NCI-H1048 (cell line): ENCODE measurements around the gene UST.
"Not testable (repeated sequence)": the region's sequence is repeated elsewhere in the genome, so short reads cannot be mapped to it uniquely, and the experiment has no call there.

Experiments used
- DNase-seq: peaks from one replicate; lab custom pipeline; 2025; lab: John Stamatoyannopoulos, UW

The UST gene

GRCh38 chr6:148868901-148869300 is 122.1 kb downstream of the UST start:
- DNase-seq, result no peak

- DNase-seq, result no peak
These were observed 122.8 kb downstream of the UST start for GRCh38 chr6:148869585-148869984.

- no peak for DNase-seq
These were observed 126.3 kb downstream of the UST start for GRCh38 chr6:148873154-148873553.

- DNase-seq, result no peak
These were observed 127.0 kb downstream of the UST start for GRCh38 chr6:148873868-148874267.

- DNase-seq, result peak; percentile 65
These were observed 128.0 kb downstream of the UST start for GRCh38 chr6:148874698-148875293.

DNA sequence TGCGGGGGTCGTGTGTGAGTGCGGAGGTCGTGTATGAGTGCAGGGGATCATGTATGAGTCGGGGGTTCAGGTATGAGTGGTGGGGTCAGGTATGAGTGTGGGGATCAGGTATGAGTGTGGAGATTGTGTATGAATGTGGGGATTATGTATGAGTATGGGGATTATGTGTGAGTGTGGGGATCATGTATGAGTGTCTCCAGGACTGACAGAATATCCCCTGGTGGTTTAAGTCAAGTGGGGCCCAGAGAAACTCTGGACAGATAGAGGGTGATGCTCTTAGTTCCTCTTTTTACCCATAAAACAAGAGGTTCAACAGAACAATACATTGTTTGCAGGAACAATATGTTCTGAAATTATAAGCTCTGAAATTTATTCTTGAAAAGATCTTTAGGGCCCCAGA is 131.9 kb downstream of the UST start:
- DNase-seq, result no peak

- not testable (repeated sequence) for DNase-seq
These were observed 133.9 kb downstream of the UST start for GRCh38 chr6:148880742-148881141.

DNA sequence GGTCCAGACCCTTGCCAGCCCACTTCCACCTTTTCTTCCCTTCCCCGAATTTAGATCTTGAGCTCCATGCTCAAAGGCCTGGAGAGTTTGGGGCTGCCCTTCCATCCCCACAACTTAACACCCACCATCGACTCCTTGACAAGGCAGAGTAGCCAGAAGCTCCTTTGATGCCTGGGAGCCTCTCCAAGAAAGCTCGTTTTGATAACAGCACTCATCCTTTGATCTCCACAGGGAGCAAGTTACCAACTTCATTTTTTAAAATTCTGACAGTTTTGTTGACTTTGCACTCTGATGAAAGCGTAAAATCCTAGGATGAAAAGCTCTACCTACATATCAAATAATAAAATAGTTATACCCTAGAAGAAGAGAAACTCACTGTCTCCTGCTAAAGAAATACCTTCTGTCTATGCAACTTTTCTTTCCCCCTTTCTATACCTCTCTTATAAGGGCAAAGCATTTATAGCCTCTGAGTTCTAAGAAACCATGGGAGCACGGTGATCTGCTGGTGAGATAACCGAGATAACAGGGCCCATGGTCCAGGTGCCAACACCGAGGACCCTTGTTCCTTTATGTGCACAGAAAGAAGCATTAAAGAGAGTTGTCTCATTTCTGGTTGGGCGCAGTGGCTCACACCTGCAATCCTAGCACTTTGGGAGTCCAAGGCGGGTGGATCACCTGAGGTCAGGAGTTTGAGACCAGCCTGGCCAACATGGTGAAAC is 134.9 kb downstream of the UST start:
- DNase-seq, result no peak

DNA sequence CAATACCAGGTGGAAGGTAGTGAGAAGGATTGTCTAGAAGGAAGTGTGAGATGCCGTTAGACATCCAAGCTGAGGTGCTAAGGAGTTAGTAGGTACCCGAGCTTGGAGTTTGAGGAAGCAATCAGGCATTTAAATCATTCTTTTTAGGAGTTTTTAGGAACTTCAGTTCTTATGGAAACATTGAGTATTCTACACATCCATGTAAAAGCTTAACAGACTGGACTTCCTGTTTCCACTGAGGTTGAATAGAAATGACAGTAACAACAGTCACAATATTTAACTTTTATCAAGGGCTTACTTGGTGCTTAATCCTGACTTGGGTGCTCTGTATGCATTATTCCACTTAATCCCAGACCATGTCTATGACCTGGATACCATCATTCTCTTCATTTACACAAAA is 136.4 kb downstream of the UST start:
- no peak for DNase-seq

- no peak for DNase-seq
These were observed 137.6 kb downstream of the UST start for GRCh38 chr6:148884461-148884860.

DNA sequence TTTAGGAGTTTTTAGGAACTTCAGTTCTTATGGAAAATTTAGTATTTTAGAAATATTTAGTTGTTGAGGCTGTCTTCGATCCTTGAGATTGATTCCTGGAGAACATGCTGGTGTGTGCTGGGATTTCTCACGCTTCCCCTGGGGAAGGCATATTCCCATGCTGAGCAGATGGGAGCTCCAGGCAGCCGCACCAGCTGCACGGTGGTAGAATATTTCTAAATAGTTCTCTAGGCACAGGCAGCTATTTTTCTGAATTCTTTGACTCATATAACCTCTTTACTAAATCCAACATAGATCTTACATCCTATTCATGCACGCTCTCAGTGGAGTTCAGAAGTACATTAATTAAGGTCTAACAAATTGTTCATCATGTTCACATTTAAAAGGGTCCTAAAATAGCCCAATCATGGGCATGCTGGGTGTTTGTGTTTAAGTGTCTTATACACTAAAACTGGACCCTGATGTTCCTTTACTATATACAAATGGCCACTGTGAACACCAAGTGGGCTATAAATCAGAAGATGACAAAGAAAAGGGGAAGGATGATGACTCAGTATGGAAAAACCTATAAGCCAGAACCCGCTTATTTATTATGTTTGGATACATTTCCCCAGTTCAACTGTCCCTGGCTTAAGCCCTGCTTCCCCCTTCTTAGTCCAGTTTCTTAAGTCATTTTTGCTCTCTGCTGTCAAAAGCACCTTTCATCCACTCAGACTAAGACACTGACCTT is 138.5 kb downstream of the UST start:
- DNase-seq, result no peak

- no peak for DNase-seq
These were observed 139.4 kb downstream of the UST start for GRCh38 chr6:148885925-148886845.

- DNase-seq, result no peak
These were observed 140.4 kb downstream of the UST start for GRCh38 chr6:148887181-148887580.

GRCh38 chr6:148888856-148889255 is 142.0 kb downstream of the UST start:
- no peak for DNase-seq

DNA sequence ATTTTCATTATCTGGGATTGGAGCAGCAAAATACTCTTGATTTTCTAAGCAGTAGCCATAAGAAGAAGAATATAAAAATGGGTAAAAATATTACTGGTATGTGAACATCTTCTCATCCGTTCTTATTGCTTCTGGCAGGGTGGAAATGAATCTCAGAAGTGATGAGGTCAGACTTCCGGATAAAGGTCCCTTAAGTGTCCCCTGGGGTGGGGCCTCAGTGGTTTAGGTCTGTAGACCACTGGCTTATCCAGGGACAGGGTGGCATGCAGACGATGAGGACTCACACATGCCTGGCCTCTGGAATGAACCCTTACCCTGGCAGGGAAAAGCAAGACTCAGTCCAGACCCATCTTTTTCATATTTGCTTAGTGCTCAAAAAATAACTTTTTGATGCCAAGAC is 143.3 kb downstream of the UST start:
- DNase-seq, result no peak

GRCh38 chr6:148890652-148891404 is 144.0 kb downstream of the UST start:
- DNase-seq, result no peak

DNA sequence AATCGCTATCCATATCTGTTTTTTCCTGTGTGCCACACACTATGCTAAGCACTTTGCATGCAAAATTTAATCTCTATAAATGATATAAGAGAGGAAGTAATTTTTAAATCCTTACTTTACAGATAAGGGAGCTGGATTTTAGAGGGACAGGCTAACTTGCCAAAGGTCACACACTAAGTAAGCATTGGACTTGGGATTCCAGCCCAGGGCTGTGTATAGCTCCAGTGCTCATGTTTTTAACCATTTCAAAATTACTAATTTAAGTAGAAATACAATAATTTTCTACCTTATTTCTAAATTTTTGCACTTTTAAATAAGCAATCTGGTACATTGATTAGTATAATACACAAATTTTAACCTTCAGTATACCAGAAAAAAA is 144.6 kb downstream of the UST start:
- no peak for DNase-seq

DNA sequence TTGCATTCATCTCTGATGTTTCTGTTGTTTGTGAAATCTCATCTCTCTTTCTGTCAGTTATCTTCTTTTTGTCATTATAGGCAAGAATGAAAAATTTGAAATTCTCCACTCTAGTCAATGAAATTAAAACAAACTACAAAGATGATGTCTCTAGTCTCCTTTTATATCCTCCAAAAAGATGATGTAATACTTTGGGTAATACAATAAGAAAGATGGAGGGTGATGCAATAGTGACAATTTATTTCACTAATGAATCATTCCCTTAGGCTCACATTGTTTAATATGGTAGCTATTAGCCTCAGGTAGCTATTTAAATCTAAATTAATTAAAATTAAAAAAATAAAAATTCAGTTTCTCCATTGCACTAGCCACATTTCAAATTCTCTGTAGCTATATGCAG is 145.4 kb downstream of the UST start:
- no peak for DNase-seq

DNA sequence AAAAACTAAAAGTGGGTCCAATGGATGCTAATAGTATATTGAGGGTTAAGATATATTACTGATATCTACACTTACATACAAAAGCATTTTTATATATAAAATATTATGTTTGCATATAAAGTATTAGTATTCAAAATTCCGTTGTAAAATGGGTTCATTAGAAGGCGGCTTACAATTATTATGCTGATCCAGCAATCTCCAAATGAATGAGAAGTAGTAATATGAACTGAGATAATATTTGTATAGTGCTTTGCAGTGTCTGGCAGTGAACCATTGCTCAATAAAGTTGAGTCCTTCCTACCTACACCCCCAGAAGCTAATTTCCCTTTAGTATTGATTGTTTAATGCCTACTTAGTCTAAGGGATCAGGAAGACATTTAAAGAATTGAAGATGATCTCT is 146.2 kb downstream of the UST start:
- DNase-seq, result no peak

DNA sequence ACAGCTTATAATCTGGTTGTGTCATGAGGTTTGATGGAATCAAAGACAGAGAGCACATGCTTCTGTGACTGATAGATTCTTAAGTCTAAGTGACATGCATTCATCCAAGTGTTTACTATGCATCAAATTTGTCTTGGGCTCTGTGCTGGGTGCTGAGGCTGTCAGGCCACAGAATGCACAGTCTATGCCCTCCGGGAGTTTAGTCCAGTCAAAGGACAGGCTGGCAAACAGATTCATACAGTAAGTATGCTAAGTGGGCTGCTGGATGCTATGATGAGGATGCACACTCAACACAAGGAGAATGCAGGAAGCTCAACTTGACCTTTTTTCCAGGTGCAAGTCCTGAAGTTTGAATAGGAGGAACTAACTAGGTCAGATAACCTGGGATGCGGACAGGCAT is 146.7 kb downstream of the UST start:
- no peak for DNase-seq

GRCh38 chr6:148898376-148899014 is 151.7 kb downstream of the UST start:
- DNase-seq, result no peak
